Fibroblast of lung (primary cell): Measurements from ENCODE around the gene SERPINB10.

Experiments used
- CTCF ChIP-seq, 2 donors: IDR thresholded peaks in 1 of 2; conservative IDR thresholded peaks in 1 of 2; 1 replicate in 1 of 2; 2 replicates in 1 of 2; pipeline ENCODE4 v1.5.1; 2011 to 2012; ENCODE audit warnings: low read length in 2 of 2, control low read depth in 1 of 2, inconsistent platforms in 1 of 2, low read depth in 1 of 2, mild to moderate bottlenecking in 1 of 2
- EZH2 ChIP-seq: IDR thresholded peaks from 2 replicates; pipeline ENCODE4 v1.5.1; 2012; ENCODE audit warnings: low read length, control low read depth, mild to moderate bottlenecking; ENCODE audit errors: missing control alignments

GRCh38 chr18:63888470-63889190, 19.1 kb upstream of the SERPINB10 start:
- TF ChIP-seq CTCF (conservative IDR thresholded peaks at IDR 0.05 in 1 of 2, IDR thresholded peaks at IDR 0.05 in 1 of 2; ENCODE audit: low read depth in 1 of 2, low read length in 2 of 2) (no peak), EZH2 (no peak)
